ENCODE data around the gene HSD17B10.
"Not testable (repeated sequence)": the region's sequence is repeated elsewhere in the genome, so short reads cannot be mapped to it uniquely, and the experiment has no call there.

DNA sequence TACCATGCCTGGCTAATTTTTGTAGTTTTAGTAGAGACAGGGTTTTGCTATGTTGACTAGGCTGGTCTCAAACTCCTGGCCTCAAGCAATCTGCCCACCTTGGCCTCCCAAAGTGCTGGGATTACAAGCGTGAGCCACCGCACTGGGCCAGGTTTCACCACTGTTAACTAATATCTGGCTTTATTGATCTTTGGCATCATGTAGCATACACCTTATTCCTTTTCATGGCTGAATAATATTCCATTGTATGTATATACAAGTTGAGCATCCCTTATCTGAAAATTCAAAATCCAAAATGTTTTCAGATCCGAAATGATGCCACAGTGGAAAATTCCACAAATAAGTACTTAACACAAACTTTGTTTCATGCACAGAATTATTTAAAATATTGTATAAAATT lies 34.5 kb upstream of the HSD17B10 start:
- TF ChIP-seq, protein P1, sequence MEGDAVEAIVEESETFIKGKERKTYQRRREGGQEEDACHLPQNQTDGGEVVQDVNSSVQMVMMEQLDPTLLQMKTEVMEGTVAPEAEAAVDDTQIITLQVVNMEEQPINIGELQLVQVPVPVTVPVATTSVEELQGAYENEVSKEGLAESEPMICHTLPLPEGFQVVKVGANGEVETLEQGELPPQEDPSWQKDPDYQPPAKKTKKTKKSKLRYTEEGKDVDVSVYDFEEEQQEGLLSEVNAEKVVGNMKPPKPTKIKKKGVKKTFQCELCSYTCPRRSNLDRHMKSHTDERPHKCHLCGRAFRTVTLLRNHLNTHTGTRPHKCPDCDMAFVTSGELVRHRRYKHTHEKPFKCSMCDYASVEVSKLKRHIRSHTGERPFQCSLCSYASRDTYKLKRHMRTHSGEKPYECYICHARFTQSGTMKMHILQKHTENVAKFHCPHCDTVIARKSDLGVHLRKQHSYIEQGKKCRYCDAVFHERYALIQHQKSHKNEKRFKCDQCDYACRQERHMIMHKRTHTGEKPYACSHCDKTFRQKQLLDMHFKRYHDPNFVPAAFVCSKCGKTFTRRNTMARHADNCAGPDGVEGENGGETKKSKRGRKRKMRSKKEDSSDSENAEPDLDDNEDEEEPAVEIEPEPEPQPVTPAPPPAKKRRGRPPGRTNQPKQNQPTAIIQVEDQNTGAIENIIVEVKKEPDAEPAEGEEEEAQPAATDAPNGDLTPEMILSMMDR (IDR thresholded peaks at IDR 0.05; ENCODE audit: low read depth, low read length, missing input control), result not testable (repeated sequence)
- not testable (repeated sequence) for TF ChIP-seq JUND (IDR thresholded peaks at IDR 0.05)
